HTR-8/SVneo (cell line): ENCODE data around the gene POC1B.

ENCODE experiments used
- DNase-seq: peaks from one replicate; pipeline ENCODE4 v3.0.0; 2011; ENCODE audit warnings: low spot score, mixed read lengths; ENCODE audit not compliant: insufficient read length
- FAIRE-seq: peaks from 2 replicates; lab custom pipeline; 2011; peaks lifted over from hg19 to GRCh38; lab: Jason Lieb, UNC

POC1B gene

DNA sequence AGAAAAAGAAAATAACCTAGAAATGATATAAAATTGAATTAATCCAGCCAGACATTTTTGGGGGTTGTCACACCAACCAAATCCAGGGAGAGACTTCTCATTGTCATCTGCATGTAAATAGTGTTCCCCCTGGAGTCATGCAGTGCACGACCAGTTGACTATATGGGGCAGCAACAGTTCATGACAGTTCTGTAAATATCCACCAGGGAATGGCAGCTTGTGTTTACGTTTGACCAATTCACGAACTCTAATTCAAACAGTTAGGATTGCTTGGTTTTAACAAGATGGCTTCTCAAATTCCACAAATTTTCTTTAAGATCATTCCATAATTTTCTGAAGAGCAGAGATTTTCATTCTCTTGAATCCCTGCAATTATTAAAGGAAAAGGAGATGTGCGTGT is 130.1 kb downstream of the POC1B start:
- DNase-seq (no peak), FAIRE-seq (no peak)

DNA sequence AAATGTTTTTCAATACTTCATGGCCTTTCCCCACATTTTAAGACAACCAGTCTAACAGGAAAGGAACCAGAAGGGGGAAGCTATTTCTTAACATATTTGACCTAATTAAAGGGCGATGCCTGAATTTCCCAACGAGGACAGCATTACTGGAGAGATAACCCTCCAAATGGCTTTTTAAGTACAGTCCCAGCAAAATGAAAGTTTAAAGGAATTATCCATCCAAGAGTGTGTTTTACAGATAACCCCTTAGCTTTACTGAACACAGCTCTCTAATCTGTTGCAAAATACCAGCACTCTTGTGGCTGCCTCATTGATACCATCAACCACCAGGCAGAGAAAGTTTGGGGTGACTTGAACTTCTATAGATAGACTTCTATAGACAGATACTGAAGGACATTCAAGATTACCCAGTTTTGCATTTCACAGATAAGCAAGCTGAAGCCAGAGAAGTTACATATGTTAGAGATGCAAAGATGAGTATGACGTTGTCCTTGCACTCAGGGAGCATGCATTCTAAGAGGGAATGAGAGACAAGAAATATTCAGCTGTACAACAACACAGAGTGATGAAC is 132.2 kb downstream of the POC1B start:
- no peak for FAIRE-seq
- DNase-seq, result no peak

GRCh38 chr12:89392391-89392790 is 133.5 kb downstream of the POC1B start:
- FAIRE-seq (no peak), DNase-seq (no peak)

GRCh38 chr12:89391726-89392336 is 134.0 kb downstream of the POC1B start:
- DNase-seq (no peak), FAIRE-seq (no peak)

GRCh38 chr12:89390802-89391673 is 134.8 kb downstream of the POC1B start:
- FAIRE-seq, result no peak
- DNase-seq, result no peak

GRCh38 chr12:89389755-89390661 is 135.8 kb downstream of the POC1B start:
- FAIRE-seq, result no peak
- DNase-seq, result no peak

GRCh38 chr12:89386138-89386537 is 139.7 kb downstream of the POC1B start:
- no peak for FAIRE-seq

GRCh38 chr12:89384807-89385206 is 141.0 kb downstream of the POC1B start:
- no peak for FAIRE-seq
- no peak for DNase-seq

More at GRCh38 chr12:89386138-89386537, 139.7 kb downstream of the POC1B start:
- no peak for DNase-seq

DNA sequence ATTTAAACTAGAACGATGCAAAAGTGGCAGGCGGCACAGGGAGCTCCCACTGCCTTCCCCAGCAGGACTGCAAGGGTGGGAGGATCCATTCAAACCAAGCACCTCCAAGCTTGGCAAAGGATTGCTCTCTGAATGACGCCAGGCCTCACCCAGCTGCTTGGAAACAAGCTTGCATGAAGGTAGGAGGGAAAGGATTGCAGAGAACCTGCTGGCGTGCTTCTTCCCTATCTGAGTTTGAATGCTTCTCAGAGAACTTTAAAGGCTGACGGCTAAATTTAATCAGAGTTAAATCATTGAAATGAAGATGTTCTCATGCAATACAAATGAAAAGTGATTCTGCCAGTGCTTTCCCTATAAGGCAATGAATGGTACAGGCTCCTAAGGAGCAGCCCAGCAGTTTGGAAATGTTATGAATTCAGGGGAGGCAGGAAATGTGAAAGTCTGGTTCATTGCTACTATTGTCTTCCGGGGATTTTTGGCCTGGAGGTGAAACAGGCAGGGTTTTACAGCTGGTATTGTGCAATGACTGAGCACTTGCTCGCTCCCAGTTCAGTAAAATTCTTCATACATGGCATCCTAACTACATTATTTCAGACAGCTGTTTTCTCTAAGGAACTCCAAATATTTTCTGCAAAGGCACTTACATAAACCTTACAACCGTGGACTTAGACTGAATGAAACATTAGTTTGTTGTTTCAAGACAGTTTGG is 141.6 kb downstream of the POC1B start:
- peak; percentile 57 for DNase-seq
- no peak for FAIRE-seq

DNA sequence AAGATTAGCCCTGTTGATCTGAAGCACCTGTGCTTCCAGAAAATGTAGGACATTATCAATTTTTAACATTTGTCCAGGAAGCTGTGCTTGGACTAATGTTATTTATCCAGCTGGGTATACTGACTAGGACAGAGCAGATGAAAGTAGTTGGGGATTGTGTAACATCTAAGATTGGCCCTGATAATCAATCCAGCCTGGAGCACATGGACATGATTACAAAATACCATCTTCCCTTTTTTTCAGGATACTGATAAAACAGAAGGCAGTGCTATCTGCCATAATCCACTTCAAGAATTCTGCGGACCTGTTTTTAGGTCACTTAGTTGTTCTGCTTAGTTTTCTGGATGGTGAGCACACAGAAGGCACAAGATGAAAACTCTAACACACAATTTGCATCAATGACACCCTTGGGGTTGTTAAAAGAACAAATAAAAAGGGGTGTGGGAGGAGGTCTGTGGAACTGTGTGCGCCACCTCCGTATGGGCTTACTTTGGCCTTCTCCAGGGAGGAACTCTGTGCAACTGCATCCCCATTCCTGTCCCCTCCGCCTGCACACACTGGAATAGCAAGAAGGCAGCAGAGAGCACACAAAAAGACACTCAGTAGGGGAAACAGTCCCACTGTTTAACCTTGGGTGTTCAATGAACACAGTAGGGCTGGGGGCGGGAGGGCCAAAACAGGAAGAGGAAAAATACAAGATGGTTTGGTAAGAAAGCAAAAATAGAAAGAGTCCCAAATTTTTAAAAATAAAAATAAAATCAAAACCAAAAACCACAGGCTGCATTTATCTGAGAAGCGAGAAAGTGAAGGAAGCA is 142.4 kb downstream of the POC1B start:
- FAIRE-seq (no peak), DNase-seq (no peak)

DNA sequence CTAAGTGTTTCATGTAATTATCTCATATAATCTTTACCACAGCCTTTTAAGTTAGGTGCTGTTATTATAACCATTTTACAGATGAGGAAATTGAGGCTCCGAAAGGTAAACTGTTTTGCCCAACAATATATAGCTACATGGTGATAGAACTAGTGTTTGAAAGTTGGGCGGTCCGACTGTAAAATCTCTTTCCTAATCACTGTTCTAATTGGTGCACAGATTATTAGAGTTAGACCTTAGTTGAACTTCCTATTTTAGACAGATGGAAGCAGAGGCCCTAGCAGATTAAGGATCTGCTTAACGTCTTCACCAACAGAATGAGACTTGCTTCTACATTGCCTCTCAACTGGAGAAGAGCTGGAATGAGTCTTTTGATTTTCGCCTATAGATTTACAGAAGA is 143.5 kb downstream of the POC1B start:
- FAIRE-seq, result no peak

DNA sequence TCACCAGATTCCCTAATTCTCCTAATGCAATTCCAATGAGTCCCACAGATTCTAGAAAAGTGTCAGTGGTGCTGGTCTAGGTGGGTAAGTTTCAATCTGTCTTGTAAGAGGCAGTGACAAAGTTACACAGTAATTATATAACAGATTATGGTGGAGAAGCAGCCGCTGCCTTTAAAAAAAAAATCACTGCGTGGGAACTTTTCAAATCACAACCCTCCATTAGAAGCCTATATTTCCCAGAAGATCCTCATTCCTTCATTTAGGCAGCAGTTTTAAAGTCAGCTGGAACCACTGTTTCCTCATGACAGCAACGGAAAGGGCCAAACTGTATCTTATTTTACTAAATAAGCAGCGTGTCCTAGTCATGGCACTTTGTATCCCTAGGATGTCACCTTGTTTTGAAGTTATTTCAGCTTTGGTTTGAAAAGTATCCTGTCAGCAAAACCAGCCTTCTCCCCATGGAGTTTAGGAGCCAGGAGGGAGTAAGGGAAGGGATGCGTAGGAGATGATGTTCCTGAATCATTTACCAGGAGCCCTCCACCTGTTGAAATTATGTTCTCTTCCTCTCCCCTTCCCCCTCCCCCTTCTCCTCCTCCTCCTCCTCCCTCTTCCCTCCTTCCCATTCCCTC is 145.9 kb downstream of the POC1B start:
- DNase-seq, result no peak
- no peak for FAIRE-seq

More for the DNA sequence above, 143.5 kb downstream of the POC1B start:
- no peak for DNase-seq

GRCh38 chr12:89379148-89379838 is 146.6 kb downstream of the POC1B start:
- FAIRE-seq (no peak), DNase-seq (no peak)

DNA sequence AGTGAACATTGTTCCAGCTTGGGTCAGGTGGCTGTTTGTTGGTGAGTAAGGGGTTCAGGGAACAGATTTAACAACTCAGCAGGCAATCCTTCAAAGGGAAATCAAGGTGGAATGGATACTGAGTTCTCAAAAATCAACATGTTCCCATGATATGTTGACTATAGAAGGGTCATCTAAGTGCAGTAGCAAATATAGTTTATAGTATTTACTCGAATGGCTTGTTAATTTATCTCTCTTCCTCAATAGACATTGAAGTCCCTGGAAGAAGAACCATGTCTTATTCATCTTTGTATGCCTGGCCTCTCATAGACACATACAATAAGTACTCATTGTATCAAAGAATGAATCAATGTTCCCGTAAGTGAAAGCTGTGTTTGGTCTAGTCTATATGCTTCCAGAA is 149.0 kb downstream of the POC1B start:
- DNase-seq (no peak), FAIRE-seq (no peak)

GRCh38 chr12:89376202-89376529 is 149.7 kb downstream of the POC1B start:
- no peak for DNase-seq
- FAIRE-seq, result no peak

- DNase-seq (no peak), FAIRE-seq (no peak)
Measured at GRCh38 chr12:89373763-89374572, 151.9 kb downstream of the POC1B start.
